K562 (cell line): ENCODE measurements around the gene POLD1. TPM values are rescaled to one million over a fixed set of nuclear protein-coding genes. Genes with fewer than 3 reads are reported as not detected.

Source experiments
- ATF3 ChIP-seq, 2 experiments: fragments of 450-650 bp in 1 of 2; sonication (generic) in 1 of 2; formaldehyde crosslinking in 1 of 2; IDR thresholded peaks in 1 of 2; conservative IDR thresholded peaks in 1 of 2; 2 replicates each; pipeline versions ENCODE4 v1.6.1 to v1.8.1; 2016 to 2023; ENCODE audit warnings: mild to moderate bottlenecking in 2 of 2, moderate library complexity in 2 of 2, inconsistent platforms in 1 of 2, missing genetic modification reagents in 1 of 2
- CTBP1 ChIP-seq: fragments of 450-650 bp; IDR thresholded peaks from 2 replicates; pipeline ENCODE4 v1.6.1; 2016; ENCODE audit warnings: borderline replicate concordance
- CTCFL ChIP-seq: IDR thresholded peaks from 2 replicates; pipeline ENCODE4 v1.6.1; 2011; ENCODE audit warnings: borderline replicate concordance, low read depth, mild to moderate bottlenecking, moderate library complexity, low read length; ENCODE audit not compliant: insufficient read depth, poor library complexity, severe bottlenecking
- EP400 ChIP-seq: fragments of 450-650 bp; IDR thresholded peaks from 2 replicates; pipeline ENCODE4 v1.6.1; 2017; ENCODE audit warnings: antibody characterized with exemption, mild to moderate bottlenecking, moderate library complexity
- HES1 ChIP-seq: fragments of 450-650 bp; IDR thresholded peaks from 2 replicates; pipeline ENCODE4 v1.6.1; 2016; ENCODE audit warnings: low read depth, mild to moderate bottlenecking, moderate library complexity
- MNT ChIP-seq, 2 experiments: fragments of 450-650 bp; conservative IDR thresholded peaks; 2 replicates each; pipeline ENCODE4 v1.6.1; 2017; ENCODE audit warnings: mild to moderate bottlenecking in 2 of 2, moderate library complexity in 2 of 2
- NBN ChIP-seq: fragments of 450-650 bp; IDR thresholded peaks from 2 replicates; pipeline ENCODE4 v1.6.1; 2016; ENCODE audit warnings: low read depth, mild to moderate bottlenecking
- RBBP5 ChIP-seq: fragments of 200-600 bp; sonication (generic); IDR thresholded peaks from 2 replicates; pipeline ENCODE4 v1.6.1; 2012; ENCODE audit warnings: borderline replicate concordance, mild to moderate bottlenecking, low read length, control low read depth, inconsistent platforms; ENCODE audit not compliant: insufficient read depth, poor library complexity, severe bottlenecking
- SMARCE1 ChIP-seq: fragments of 450-650 bp; IDR thresholded peaks from 2 replicates; pipeline ENCODE4 v1.7.1; 2016; ENCODE audit warnings: mild to moderate bottlenecking
- TCF15 ChIP-seq: fragments of 250-450 bp; sonication (Bioruptor Pico); IDR thresholded peaks from 2 replicates; pipeline ENCODE4 v1.8.0; 2022; ENCODE audit warnings: moderate library complexity, mild to moderate bottlenecking, inconsistent platforms
- TOE1 ChIP-seq, 2 experiments: fragments of 450-650 bp in 1 of 2; sonication (generic) in 1 of 2; formaldehyde crosslinking in 1 of 2; IDR thresholded peaks; 2 replicates each; pipeline versions ENCODE4 v1.7.1 to v1.8.0; 2016 to 2022; ENCODE audit warnings: borderline replicate concordance in 2 of 2, mild to moderate bottlenecking in 2 of 2, antibody characterized with exemption in 1 of 2, inconsistent platforms in 1 of 2, low read depth in 1 of 2, missing genetic modification reagents in 1 of 2, moderate library complexity in 1 of 2
- ZBED1 ChIP-seq: IDR thresholded peaks from 2 replicates; pipeline ENCODE4 v1.6.1; 2014
- ZBTB49 ChIP-seq: sonication (generic); formaldehyde crosslinking; IDR thresholded peaks from 2 replicates; pipeline ENCODE4 v1.8.0; 2022; ENCODE audit warnings: missing genetic modification reagents, mild to moderate bottlenecking, borderline replicate concordance
- ZFP91 ChIP-seq: sonication (generic); formaldehyde crosslinking; IDR thresholded peaks from 2 replicates; pipeline ENCODE4 v1.8.0; 2022; ENCODE audit warnings: mild to moderate bottlenecking, missing genetic modification reagents
- polyA plus RNA-seq, 8 experiments: library from polyadenylated mRNA; depleted of rRNA in 4 of 8; stranded (reverse) in 5 of 8; unstranded in 3 of 8; fragments of >200 nt; fragmentation: Nextera tagmentation in 2 of 8; fragmentation: Illumina TruSeq in 1 of 8; extraction: Ambion mirVana in 2 of 8; extraction: Trizol in 1 of 8; gene quantifications; 2 replicates each; pipeline versions ENCODE4 v1.2.1 to v1.2.3, GENCODE V29; 2011 to 2014; ENCODE audit warnings: inconsistent platforms in 1 of 8, missing spikeins in 1 of 8
- total RNA-seq, 7 experiments: library from RNA; depleted of rRNA in 6 of 7; stranded (reverse); fragments of >200 nt in 6 of 7; fragmentation: Illumina TruSeq in 2 of 7; extraction: Trizol in 2 of 7; gene quantifications; 2 replicates each; pipeline versions ENCODE4 v1.2.1 to v1.2.3, GENCODE V29; 2011 to 2021; ENCODE audit warnings: low replicate concordance in 1 of 7

POLD1 gene
- total and polyA plus RNA-seq, 9 of the 15 experiments (the other 6 are each of a cell fraction or from before 2014, with no cell fraction given) = 1.3 to 312 (median 47.8) TPM

GRCh38 chr19:50362656-50363424 lies 21.3 kb upstream of the POLD1 start (continued):
- TF ChIP-seq RBBP5 (no peak), ZFP91 (CRISPR knock-in tag) (no peak), HES1 (no peak), MNT (conservative IDR thresholded peaks at IDR 0.05) (0 out of 4 replicates have a peak, but pooled peaks of 1 of the 2 experiments have one; percentile 30), ZBED1 (no peak), ZBTB49 (CRISPR knock-in tag) (no peak), CTBP1 (0 out of 2 replicates have a peak, but pooled peaks have one; percentile 24), NBN (peak; percentile 80; the same call in 1 of the 2 replicates), TCF15 (CRISPR knock-in tag) (no peak), ATF3 (IDR thresholded peaks at IDR 0.05) (peak; percentile 68; the same call in 1 of the 2 replicates), ATF3 (CRISPR knock-in tag; conservative IDR thresholded peaks at IDR 0.05) (no peak), TOE1 (IDR thresholded peaks at IDR 0.05; ENCODE audit: borderline replicate concordance) (no peak), TOE1 (CRISPR knock-in tag; IDR thresholded peaks at IDR 0.05; ENCODE audit: borderline replicate concordance, low read depth) (no peak), EP400 (0 out of 2 replicates have a peak, but pooled peaks have one; percentile 27), CTCFL (no peak), SMARCE1 (0 out of 2 replicates have a peak, but pooled peaks have one; percentile 9)
